Measurements from ENCODE around the gene MTIF2.

DNA sequence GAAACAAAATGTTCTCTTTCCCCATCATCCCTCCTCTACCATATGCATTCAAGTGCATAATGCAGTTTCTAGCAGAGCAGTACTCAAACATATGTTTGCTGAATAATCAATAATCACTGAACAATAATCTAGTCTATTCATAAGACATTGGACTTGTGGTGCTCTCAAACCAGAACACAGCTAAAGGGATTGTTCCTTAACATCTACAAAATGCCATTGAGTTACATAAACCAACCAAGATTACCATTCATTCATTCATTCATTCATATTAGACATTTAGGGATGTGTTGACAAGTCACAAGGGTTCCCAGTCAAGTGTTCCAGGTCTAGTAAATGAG lies 40.8 kb downstream of the MTIF2 start:
- no peak for TF ChIP-seq PURB (CRISPR knock-in tag; IDR thresholded peaks at IDR 0.05; ENCODE audit: low read depth)
- TF ChIP-seq FOXM1 (IDR thresholded peaks at IDR 0.05; ENCODE audit: low read depth): no peak
- TF ChIP-seq FOXM1 (CRISPR knock-in tag; IDR thresholded peaks at IDR 0.05; ENCODE audit: low read depth): no peak
- no peak for TF ChIP-seq ELF4 (CRISPR knock-in tag; IDR thresholded peaks at IDR 0.05)
- TF ChIP-seq POLR2A (conservative IDR thresholded peaks at IDR 0.05): no peak
- no peak for TF ChIP-seq KLF1 (tag; IDR thresholded peaks at IDR 0.05)
- no peak for TF ChIP-seq SOX6 (IDR thresholded peaks at IDR 0.05)
